Activated naive CD4-positive, alpha-beta T cell treated with anti-CD3 and anti-CD28 coated beads, Interleukin-2, amount 50 U/mL, for 72 hours (primary cell): Measurements from ENCODE around the gene ERC2. TPM values are rescaled to one million over a fixed set of nuclear protein-coding genes. Genes with fewer than 3 reads are reported as not detected.
"Not testable (repeated sequence)": the region's sequence is repeated elsewhere in the genome, so short reads cannot be mapped to it uniquely, and the experiment has no call there.

Experiments used
- ATAC-seq, 2 donors: fragments of 150-1000 bp; cut with Tn5 transposase; 2 replicates each; pipeline ENCODE4 v1.10.0; 2021; ENCODE audit warnings: mild to moderate bottlenecking in 2 of 2, moderate library complexity in 2 of 2
- DNase-seq, 2 donors: peaks; one replicate each; pipeline ENCODE4 v3.0.0; 2021 to 2022; ENCODE audit warnings: low spot score in 2 of 2
- H3K27ac Mint-ChIP-seq, 2 donors: one replicate each; pipeline ENCODE4 v1.8.0; 2022; ENCODE audit warnings: mild to moderate bottlenecking in 2 of 2, mixed read lengths in 2 of 2
- H3K36me3 Mint-ChIP-seq, 2 donors: one replicate each; pipeline ENCODE4 v1.8.0; 2022; ENCODE audit warnings: mixed read lengths in 2 of 2
- H3K9me3 Mint-ChIP-seq, 2 donors: one replicate each; pipeline ENCODE4 v1.8.0; 2022; ENCODE audit warnings: mixed read lengths in 2 of 2
- total RNA-seq, 2 donors: library from RNA; stranded (reverse); gene quantifications; one replicate each; pipeline ENCODE4 v1.2.3, GENCODE V29; 2022

ERC2 gene
- total RNA-seq = under 1 TPM in 1 of 2 donors, not detected in 1; 0.58 TPM

GRCh38 chr3:56468184-56469106, at the start of gene ERC2:
ERC2 (minus strand) TSS chr3:56468467.
- ATAC-seq (peak in 1 of 2 donors; percentile 55), DNase-seq (peak in 1 of 2 donors; percentile 18)
- no peaks in the 10 kb centered on the region for H3K9me3 Mint-ChIP-seq
- H3K27ac Mint-ChIP-seq = no peak within 1 kb of the TSS
- H3K36me3 Mint-ChIP-seq = peaks cover 0 to 9% of the 10 kb centered on the region in 2 donors

GRCh38 chr3:56502738-56503137, 34.5 kb upstream of the ERC2 start:
- DNase-seq = no peak
- H3K9me3 Mint-ChIP-seq = no peaks in the 10 kb centered on the region
- no peaks in the 10 kb centered on the region for H3K36me3 Mint-ChIP-seq
- ATAC-seq = no peak
- no peak overlapping the region for H3K27ac Mint-ChIP-seq

DNA sequence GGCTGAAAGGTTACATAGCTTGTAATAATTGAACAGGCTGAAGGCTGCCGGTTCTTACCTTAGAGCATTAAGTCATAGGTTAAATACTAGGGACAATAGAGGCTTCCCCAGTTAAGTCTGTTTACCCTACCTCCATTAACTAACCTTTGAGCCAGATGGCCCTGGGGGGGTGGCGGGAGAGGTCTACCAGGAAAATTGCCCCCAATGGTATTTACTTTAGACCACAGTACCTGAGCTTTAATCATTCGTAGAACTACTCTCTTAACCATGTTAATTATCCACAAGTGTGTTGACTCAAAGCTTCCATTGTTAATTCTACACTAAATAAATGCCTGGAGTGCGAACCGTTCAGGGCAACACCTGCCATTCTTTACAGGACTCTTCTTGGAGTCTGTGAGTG, 28.1 kb upstream of the ERC2 start:
- H3K9me3 Mint-ChIP-seq, ATAC-seq, H3K27ac Mint-ChIP-seq, DNase-seq, H3K36me3 Mint-ChIP-seq: not testable (repeated sequence)

DNA sequence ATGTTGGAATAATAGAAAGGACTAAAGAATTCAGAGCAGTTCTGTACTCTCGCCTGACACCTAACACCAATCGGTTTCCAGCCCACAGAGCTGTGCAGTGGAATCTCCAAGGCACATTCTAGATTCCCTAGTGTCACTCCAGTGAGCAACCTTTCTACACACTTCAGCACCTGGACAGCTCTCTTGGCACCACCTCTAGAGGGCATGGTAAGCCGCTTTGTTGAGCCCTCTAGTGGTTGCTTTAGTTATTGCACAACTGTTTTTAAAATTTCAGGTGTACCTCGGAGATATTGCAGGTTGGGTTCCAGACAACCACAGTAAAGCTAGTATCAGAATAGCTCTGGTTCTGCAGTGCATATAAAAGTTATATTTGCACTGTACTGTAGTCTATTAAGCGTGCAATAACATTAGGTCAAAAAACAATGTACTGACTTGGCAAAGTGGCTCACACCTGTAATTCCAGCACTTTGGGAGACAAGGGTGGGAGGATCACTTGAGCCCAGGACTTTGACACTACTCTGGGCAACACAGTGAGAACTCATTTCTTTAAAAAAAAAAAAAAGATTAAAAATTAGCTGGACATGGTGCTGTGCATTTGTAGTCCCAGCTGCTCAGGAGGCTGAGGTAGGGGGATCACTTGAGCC, 26.5 kb upstream of the ERC2 start:
- Mint-ChIP-seq H3K9me3 (no peaks in the 10 kb centered on the region), H3K27ac (no peak overlapping the region), H3K36me3 (no peaks in the 10 kb centered on the region)
- ATAC-seq (peak; percentile 85 to 91), DNase-seq (peak in 1 of 2 donors; percentile 70)

- no peaks in the 10 kb centered on the region for H3K9me3 Mint-ChIP-seq
- DNase-seq (no peak), ATAC-seq (no peak)
- no peak overlapping the region for H3K27ac Mint-ChIP-seq
- H3K36me3 Mint-ChIP-seq = no peaks in the 10 kb centered on the region
Measured at GRCh38 chr3:56491566-56491965, 23.3 kb upstream of the ERC2 start.

- ATAC-seq = no peak
- Mint-ChIP-seq H3K36me3 (no peaks in the 10 kb centered on the region), H3K27ac (no peak overlapping the region), H3K9me3 (no peaks in the 10 kb centered on the region)
- DNase-seq = no peak
Measured at GRCh38 chr3:56488812-56489600, 20.7 kb upstream of the ERC2 start.

DNA sequence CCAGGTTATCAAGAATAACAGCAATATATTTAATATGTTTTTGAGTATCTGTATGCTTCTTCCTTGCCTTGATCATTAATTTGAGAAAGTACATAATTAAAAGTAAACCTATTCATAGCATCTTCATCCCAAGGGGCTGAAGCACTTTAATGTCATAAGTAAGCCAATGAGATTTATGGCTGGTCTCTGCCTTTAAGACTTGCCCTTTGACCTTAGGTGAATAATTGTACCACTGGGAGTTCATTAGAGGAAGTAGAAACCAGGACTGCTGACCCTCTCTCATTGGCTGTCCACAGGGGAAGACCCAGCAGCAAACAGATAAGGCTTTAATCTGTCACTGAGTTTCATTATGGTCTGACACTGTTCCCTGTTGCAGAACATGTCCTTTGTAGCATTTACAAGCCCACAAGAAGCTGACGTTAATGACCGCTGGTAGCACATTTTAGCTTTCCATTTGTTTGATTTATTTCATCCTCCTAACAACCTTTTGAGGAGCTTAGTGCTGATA, 16.3 kb upstream of the ERC2 start:
- H3K9me3 Mint-ChIP-seq = no peaks in the 10 kb centered on the region
- ATAC-seq = no peak
- DNase-seq = no peak
- H3K27ac Mint-ChIP-seq = no peak overlapping the region
- H3K36me3 Mint-ChIP-seq = no peaks in the 10 kb centered on the region

- ATAC-seq = no peak
- H3K9me3 Mint-ChIP-seq = no peaks in the 10 kb centered on the region
- no peak for DNase-seq
- H3K27ac Mint-ChIP-seq = no peak overlapping the region
- no peaks in the 10 kb centered on the region for H3K36me3 Mint-ChIP-seq
Measured at GRCh38 chr3:56484122-56484521, 15.9 kb upstream of the ERC2 start.

GRCh38 chr3:56477646-56478045, 9.4 kb upstream of the ERC2 start:
- no peaks in the 10 kb centered on the region for H3K9me3 Mint-ChIP-seq
- no peaks in the 10 kb centered on the region for H3K36me3 Mint-ChIP-seq
- DNase-seq (no peak), ATAC-seq (no peak)
- H3K27ac Mint-ChIP-seq = no peak overlapping the region

DNA sequence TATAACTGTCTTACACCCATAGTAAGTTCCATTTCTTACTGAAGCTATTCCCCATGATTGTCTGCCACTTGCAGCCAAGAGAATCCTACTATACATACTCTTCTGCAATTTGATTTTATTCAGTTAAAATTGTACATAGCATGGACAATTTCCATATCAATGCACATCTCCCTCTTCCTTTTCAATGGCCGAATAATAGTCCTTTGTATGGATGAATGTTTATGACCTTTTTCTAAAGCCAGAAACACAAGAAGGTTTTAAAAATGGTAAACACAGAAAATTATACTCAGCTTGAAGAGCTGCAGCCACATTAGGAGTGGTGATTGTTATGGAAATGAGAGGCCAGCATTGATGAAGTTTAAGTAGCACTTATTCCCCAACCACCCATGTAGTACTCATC, 8.5 kb upstream of the ERC2 start:
- H3K27ac Mint-ChIP-seq = no peak overlapping the region
- no peaks in the 10 kb centered on the region for H3K9me3 Mint-ChIP-seq
- H3K36me3 Mint-ChIP-seq = no peaks in the 10 kb centered on the region
- ATAC-seq (no peak), DNase-seq (no peak)

DNA sequence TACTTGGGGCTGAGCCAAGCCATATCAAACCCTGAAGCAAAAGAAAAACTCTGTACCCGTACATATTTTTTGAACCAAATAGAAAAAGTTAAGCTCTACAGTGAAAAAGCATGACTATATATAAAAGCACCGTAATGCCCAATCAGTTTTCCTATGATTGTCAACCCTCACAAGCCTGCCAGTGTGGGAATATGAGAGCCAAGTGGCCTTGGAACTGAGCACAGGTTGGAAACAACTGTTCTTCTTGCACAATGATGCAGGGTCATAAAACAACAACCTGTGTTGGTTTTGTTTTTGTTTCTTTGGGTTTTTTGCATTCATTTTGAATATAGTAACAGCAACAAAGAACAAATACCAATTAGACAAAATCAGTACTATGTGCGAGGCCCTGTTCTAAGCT, 3.5 kb upstream of the ERC2 start:
- H3K36me3 Mint-ChIP-seq = peaks cover 0 to 9% of the 10 kb centered on the region in 2 donors
- H3K9me3 Mint-ChIP-seq = no peaks in the 10 kb centered on the region
- DNase-seq (no peak), ATAC-seq (no peak)
- H3K27ac Mint-ChIP-seq = no peak overlapping the region

- Mint-ChIP-seq H3K27ac (no peak overlapping the region), H3K9me3 (no peaks in the 10 kb centered on the region), H3K36me3 (peaks cover 0 to 9% of the 10 kb centered on the region in 2 donors)
- ATAC-seq (no peak), DNase-seq (no peak)
Measured at GRCh38 chr3:56469141-56469540, 874 bp upstream of the ERC2 start.

DNA sequence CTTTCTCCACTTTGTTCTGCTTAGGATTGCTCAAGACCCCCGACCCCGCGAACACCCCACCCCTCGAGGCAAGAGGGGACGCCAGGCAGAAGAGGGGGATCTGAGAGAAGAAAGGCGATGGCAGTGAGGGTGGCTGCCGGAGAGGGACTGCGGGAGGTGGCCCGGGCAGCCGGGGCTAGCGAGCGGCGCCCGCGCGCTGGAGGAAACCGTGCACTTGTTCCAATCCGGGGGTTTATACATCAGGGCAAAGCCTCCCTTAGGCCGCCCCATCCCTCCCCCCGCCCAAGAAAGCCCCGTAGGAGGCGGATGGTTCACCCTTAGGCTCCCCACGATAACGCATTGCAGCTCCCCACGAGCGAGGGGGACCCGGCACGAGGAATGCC, 475 bp downstream of the ERC2 start:
- ATAC-seq (peak in 1 of 2 donors; percentile 39), DNase-seq (peak in 1 of 2 donors; percentile 4)
- Mint-ChIP-seq H3K9me3 (no peaks in the 10 kb centered on the region), H3K27ac (no peak overlapping the region), H3K36me3 (peaks cover 0 to 9% of the 10 kb centered on the region in 2 donors)

GRCh38 chr3:56467108-56467507, 1.2 kb downstream of the ERC2 start:
- ATAC-seq = peak; percentile 47 to 90
- peak in 1 of 2 donors; percentile 39 for DNase-seq
- Mint-ChIP-seq H3K9me3 (no peaks in the 10 kb centered on the region), H3K36me3 (peaks cover 0 to 9% of the 10 kb centered on the region in 2 donors), H3K27ac (no peak overlapping the region)

GRCh38 chr3:56459719-56460118, 8.5 kb downstream of the ERC2 start:
- Mint-ChIP-seq H3K36me3 (no peaks in the 10 kb centered on the region), H3K27ac (no peak overlapping the region)
- ATAC-seq = no peak

DNA sequence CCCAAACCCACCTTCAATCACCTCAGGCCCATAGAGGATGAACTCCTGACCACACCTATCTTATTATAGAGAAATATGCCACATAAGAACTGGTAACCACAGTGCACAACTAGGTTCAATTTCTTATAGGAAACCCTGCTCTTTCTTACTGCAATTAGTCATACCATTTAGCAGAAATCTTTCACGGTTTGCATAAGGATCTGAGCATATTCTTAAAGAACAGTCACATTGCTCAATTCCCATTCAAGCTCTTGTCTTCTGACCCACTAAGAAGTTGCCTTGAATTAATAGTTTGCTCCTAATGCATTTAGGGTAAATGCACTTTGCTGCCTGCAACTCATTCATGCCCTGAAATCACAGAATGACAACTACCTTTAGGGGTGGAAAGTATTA, 9.2 kb downstream of the ERC2 start:
- Mint-ChIP-seq H3K9me3 (no peaks in the 10 kb centered on the region), H3K36me3 (no peaks in the 10 kb centered on the region), H3K27ac (no peak overlapping the region)
- ATAC-seq = peak in 1 of 2 donors; percentile 34
- no peak for DNase-seq

More at GRCh38 chr3:56459719-56460118, 8.5 kb downstream of the ERC2 start:
- DNase-seq = no peak
- H3K9me3 Mint-ChIP-seq = no peaks in the 10 kb centered on the region
